Muscle of leg (tissue), 11 donors: ENCODE measurements around the gene CACNA2D1. TPM values are rescaled to one million over a fixed set of nuclear protein-coding genes. Genes with fewer than 3 reads are reported as not detected.
A peak's percentile ranks its signal among the peaks of the same experiment; 100 is the strongest.

Source experiments
- DNase-seq: peaks from one replicate; pipeline ENCODE4 v3.0.0; 2013
- H3K27ac ChIP-seq: one replicate; pipeline ENCODE4 v1.5.1; 2013; ENCODE audit warnings: mild to moderate bottlenecking, low read length, control low read depth
- H3K27me3 ChIP-seq: one replicate; pipeline ENCODE4 v1.6.1; 2013; ENCODE audit warnings: low read length; ENCODE audit not compliant: control insufficient read depth, insufficient read depth
- H3K36me3 ChIP-seq: one replicate; pipeline ENCODE4 v1.6.1; 2013; ENCODE audit warnings: low read length; ENCODE audit not compliant: control insufficient read depth, insufficient read depth
- H3K4me1 ChIP-seq: one replicate; pipeline ENCODE4 v1.6.1; 2013; ENCODE audit warnings: low read length; ENCODE audit not compliant: control insufficient read depth, insufficient read depth
- H3K4me3 ChIP-seq: one replicate; pipeline ENCODE4 v1.5.1; 2013; ENCODE audit warnings: low read length, control low read depth
- H3K9me3 ChIP-seq: replicated peaks from 2 replicates; pipeline ENCODE4 v1.6.1; 2013; ENCODE audit warnings: low read depth, low read length; ENCODE audit not compliant: control insufficient read depth
- WGBS: methylation state at CpG from one replicate; pipeline ENCODE4 v1.1.5; 2013; ENCODE audit warnings: missing lambda C conversion rate; ENCODE audit not compliant: insufficient coverage; 5-methylcytosine and 5-hydroxymethylcytosine counted together
- polyA plus RNA-seq, 8 donors: library from polyadenylated mRNA; unstranded; fragments of 120-200 nt; gene quantifications; one replicate each; pipeline versions ENCODE4 v1.2.1 to v1.2.3, GENCODE V29; 2013; ENCODE audit warnings: inconsistent platforms in 1 of 8, low replicate concordance in 1 of 8; ENCODE audit not compliant: insufficient read length in 8 of 8, insufficient read depth in 1 of 8
- total RNA-seq: library from RNA; stranded (reverse); fragments of 120-200 nt; gene quantifications from one replicate; pipeline ENCODE4 v1.2.4, GENCODE V29; 2013

Gene CACNA2D1
- total and polyA plus RNA-seq, 9 donors: 50.5 to 136 (median 89.1) TPM

- Histone ChIP-seq H3K36me3 (no peaks in the 10 kb centered on the region), H3K4me3 (no peak overlapping the region), H3K9me3 (peaks cover 3% of the 10 kb centered on the region), H3K4me1 (peaks cover 3% of the 10 kb centered on the region), H3K27ac (no peak overlapping the region), H3K27me3 (no peaks in the 10 kb centered on the region)
- no peak for DNase-seq
- no CpG with 5 or more reads among the region's 1 CpG for WGBS
Observed at GRCh38 chr7:82293467-82293866, 150.1 kb downstream of the CACNA2D1 start.

- Histone ChIP-seq H3K36me3 (no peaks in the 10 kb centered on the region), H3K27me3 (no peaks in the 10 kb centered on the region), H3K27ac (no peak overlapping the region), H3K4me3 (no peak overlapping the region), H3K4me1 (peaks cover 3% of the 10 kb centered on the region), H3K9me3 (peaks cover 3% of the 10 kb centered on the region)
- WGBS: no CpG with 5 or more reads among the region's 1 CpG
- DNase-seq: no peak
Observed at GRCh38 chr7:82291931-82292330, 151.6 kb downstream of the CACNA2D1 start.

GRCh38 chr7:82289889-82290288 lies 153.7 kb downstream of the CACNA2D1 start:
- no peak for DNase-seq
- peaks cover 3% of the 10 kb centered on the region for H3K4me1 ChIP-seq
- no CpG with 5 or more reads among the region's 2 CpGs for WGBS
- H3K27me3 ChIP-seq: no peaks in the 10 kb centered on the region
- H3K27ac ChIP-seq: no peak overlapping the region
- H3K36me3 ChIP-seq: no peaks in the 10 kb centered on the region
- H3K4me3 ChIP-seq: no peak overlapping the region
- H3K9me3 ChIP-seq: peaks cover 3% of the 10 kb centered on the region

- Histone ChIP-seq H3K4me1 (peaks cover 3% of the 10 kb centered on the region), H3K4me3 (no peak overlapping the region), H3K27ac (no peak overlapping the region), H3K27me3 (no peaks in the 10 kb centered on the region), H3K9me3 (peaks cover 3% of the 10 kb centered on the region), H3K36me3 (no peaks in the 10 kb centered on the region)
- no CpG with 5 or more reads among the region's 2 CpGs for WGBS
- no peak for DNase-seq
Observed at GRCh38 chr7:82289152-82289535, 154.4 kb downstream of the CACNA2D1 start.

- no peaks in the 10 kb centered on the region for H3K9me3 ChIP-seq
- no peaks in the 10 kb centered on the region for H3K27me3 ChIP-seq
- no peak for DNase-seq
- H3K4me3 ChIP-seq: no peak overlapping the region
- no peaks in the 10 kb centered on the region for H3K36me3 ChIP-seq
- peaks cover 3% of the 10 kb centered on the region for H3K4me1 ChIP-seq
- peak overlapping the region; percentile 78 for H3K27ac ChIP-seq
- WGBS: no CpG with 5 or more reads among the region's 2 CpGs
Observed at GRCh38 chr7:82286798-82287140, 156.8 kb downstream of the CACNA2D1 start.

- Histone ChIP-seq H3K27ac (peak overlapping the region; percentile 78), H3K4me1 (peaks cover 3% of the 10 kb centered on the region), H3K27me3 (no peaks in the 10 kb centered on the region), H3K4me3 (no peak overlapping the region), H3K9me3 (no peaks in the 10 kb centered on the region), H3K36me3 (no peaks in the 10 kb centered on the region)
- 57% methylated on average over 2 of the region's 4 CpGs for WGBS
- peak; percentile 85 for DNase-seq
Observed at GRCh38 chr7:82286096-82286797, 157.3 kb downstream of the CACNA2D1 start.

- WGBS: 62% methylated on average over 4 of the region's 6 CpGs
- no peaks in the 10 kb centered on the region for H3K36me3 ChIP-seq
- no peak overlapping the region for H3K4me3 ChIP-seq
- no peaks in the 10 kb centered on the region for H3K27me3 ChIP-seq
- H3K27ac ChIP-seq: no peak overlapping the region
- H3K4me1 ChIP-seq: peaks cover 3% of the 10 kb centered on the region
- no peak for DNase-seq
- H3K9me3 ChIP-seq: no peaks in the 10 kb centered on the region
Observed at GRCh38 chr7:82284936-82285519, 158.5 kb downstream of the CACNA2D1 start.

- peaks cover 2% of the 10 kb centered on the region for H3K4me1 ChIP-seq
- WGBS: no CpG with 5 or more reads among the region's 3 CpGs
- no peaks in the 10 kb centered on the region for H3K36me3 ChIP-seq
- H3K27me3 ChIP-seq: no peaks in the 10 kb centered on the region
- no peaks in the 10 kb centered on the region for H3K9me3 ChIP-seq
- H3K27ac ChIP-seq: no peak overlapping the region
- DNase-seq: no peak
- no peak overlapping the region for H3K4me3 ChIP-seq
Observed at GRCh38 chr7:82275342-82275741, 168.2 kb downstream of the CACNA2D1 start.

GRCh38 chr7:82274681-82275080 lies 168.9 kb downstream of the CACNA2D1 start:
- H3K27me3 ChIP-seq: no peaks in the 10 kb centered on the region
- no peak overlapping the region for H3K4me3 ChIP-seq
- no peaks in the 10 kb centered on the region for H3K9me3 ChIP-seq
- H3K36me3 ChIP-seq: no peaks in the 10 kb centered on the region
- no peak overlapping the region for H3K27ac ChIP-seq
- H3K4me1 ChIP-seq: peaks cover 2% of the 10 kb centered on the region
- no peak for DNase-seq

- peak; percentile 40 for DNase-seq
Observed at GRCh38 chr7:82273886-82274285, 169.7 kb downstream of the CACNA2D1 start.

More at GRCh38 chr7:82273886-82274285, 169.7 kb downstream of the CACNA2D1 start:
- Histone ChIP-seq H3K4me1 (peaks cover 2% of the 10 kb centered on the region), H3K27ac (no peak overlapping the region), H3K4me3 (no peak overlapping the region), H3K36me3 (no peaks in the 10 kb centered on the region), H3K27me3 (no peaks in the 10 kb centered on the region), H3K9me3 (no peaks in the 10 kb centered on the region)
- WGBS: 51% methylated on average over 3 of the region's 3 CpGs
